ENCODE data around the gene CDC42EP2. TPM values are rescaled to one million over a fixed set of nuclear protein-coding genes. Genes with fewer than 3 reads are reported as not detected.
"Not testable (repeated sequence)": the region's sequence is repeated elsewhere in the genome, so short reads cannot be mapped to it uniquely, and the experiment has no call there.

The CDC42EP2 gene
- total RNA-seq, 1 donor from 2014 or later, result 14.0 TPM

GRCh38 chr11:65315204-65315865 is 669 bp downstream of the CDC42EP2 start:
- DNase-seq, result peak; percentile 90
- intact Hi-C loops (cut with DNase I), result loop anchor here (2.0 kb wide), 1 partner anchor 41 kb away; no protein-coding TSS in a partner anchor
- ATAC-seq (ENCODE audit: poor library complexity), result peak; percentile 71

DNA sequence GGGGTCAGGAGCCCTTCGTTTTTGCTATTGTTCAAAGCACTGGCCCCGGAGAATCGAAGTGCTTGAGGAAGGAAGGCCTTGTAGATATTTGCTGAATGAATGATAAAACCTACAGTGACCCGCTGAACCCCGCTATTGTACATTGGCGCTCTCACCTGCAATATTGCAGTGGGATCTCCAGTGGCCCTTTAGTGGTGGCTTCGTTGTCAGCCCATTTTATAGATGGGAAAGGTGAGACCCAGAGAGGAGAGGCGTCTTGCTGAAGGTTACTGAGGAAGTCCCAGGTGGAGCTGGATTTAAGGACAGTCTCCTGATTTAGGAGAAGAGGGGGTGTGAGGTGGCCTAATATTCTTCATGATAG is 1.2 kb downstream of the CDC42EP2 start:
- DNase-seq (no peak), ATAC-seq (ENCODE audit: poor library complexity) (no peak)
- intact Hi-C loops (cut with DNase I), result loop anchor here (2.0 kb wide), 1 partner anchor 41 kb away; no protein-coding TSS in a partner anchor

DNA sequence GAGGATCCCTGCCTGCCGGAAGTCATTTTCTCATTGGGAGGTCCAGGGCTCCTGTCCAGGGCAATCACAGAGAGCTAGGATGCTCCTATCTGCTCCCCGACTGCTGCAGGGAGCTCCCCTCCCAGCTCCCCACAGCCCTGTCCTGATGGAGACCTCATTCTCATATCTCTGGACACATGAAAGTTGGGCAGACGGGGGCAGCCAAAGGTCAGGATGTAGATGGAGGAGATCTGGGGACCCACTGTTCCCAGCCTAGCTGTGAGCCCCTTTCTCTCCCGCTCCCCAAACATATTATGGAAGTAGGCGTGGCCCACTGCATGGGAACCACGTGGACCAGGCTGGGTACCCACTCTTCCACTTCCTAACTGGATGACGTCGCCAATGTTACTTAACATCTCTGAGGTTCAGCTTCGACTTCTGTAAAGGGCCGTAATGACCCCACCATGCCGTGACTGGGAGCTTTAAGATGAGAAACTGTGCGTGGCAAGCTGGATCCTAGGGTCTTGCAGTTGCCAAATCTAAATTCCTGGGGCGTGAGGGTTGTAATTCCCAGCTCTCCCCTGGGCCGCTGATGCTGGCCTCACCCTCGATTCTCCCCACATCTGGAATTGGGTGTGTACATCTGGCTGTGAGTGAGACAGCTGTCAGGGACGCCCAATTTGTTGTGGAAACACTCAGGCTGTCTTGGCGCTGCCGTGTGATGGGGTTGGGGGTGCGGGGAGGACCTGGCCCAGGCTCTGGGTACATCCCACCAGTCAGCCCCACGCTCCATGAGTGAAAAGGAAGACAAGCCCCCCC is 1.8 kb downstream of the CDC42EP2 start:
- DNase-seq (peak; percentile 76), ATAC-seq (ENCODE audit: poor library complexity) (peak; percentile 19)
- intact Hi-C loops (cut with DNase I), result no loop called here

GRCh38 chr11:65317025-65317786 is 2.5 kb downstream of the CDC42EP2 start:
- intact Hi-C loops (cut with DNase I), result no loop called here
- DNase-seq, result peak; percentile 85
- peak; percentile 8 for ATAC-seq (ENCODE audit: poor library complexity)

DNA sequence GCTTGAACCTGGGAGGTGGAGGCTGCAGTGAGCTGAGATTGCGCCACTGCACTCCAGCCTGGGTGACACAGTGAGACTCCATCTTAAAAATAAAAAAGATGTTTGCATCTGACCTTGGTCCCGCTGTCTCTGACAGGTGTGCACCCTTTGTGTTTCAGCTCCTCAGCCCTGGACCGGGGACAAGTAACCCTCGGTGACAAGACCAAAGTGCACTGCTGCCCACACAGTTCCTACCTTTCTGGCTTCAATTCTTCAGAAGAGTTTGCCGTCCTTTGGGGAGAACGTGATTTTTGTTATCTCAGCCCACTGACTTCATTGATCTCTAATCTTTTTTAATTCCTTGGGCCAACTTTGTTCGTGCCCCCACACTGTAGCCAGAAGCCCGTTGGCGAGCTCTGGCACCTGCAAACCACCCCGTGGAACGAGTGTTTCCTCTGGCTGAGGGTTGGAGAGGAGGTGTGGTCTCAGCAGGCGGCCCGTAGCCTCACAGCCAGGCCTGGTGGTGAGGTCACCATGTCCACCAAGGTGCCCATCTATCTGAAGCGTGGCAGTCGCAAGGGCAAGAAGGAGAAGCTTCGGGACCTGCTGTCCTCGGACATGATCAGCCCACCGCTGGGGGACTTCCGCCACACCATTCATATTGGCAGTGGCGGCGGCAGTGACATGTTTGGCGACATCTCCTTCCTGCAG is 5.9 kb downstream of the CDC42EP2 start:
- ATAC-seq (ENCODE audit: poor library complexity) (no peak), DNase-seq (no peak)
- intact Hi-C loops (cut with DNase I), result no loop called here

GRCh38 chr11:65321076-65321475 is 6.4 kb downstream of the CDC42EP2 start:
- ATAC-seq (ENCODE audit: poor library complexity) (no peak), DNase-seq (no peak)
- intact Hi-C loops (cut with DNase I), result no loop called here

DNA sequence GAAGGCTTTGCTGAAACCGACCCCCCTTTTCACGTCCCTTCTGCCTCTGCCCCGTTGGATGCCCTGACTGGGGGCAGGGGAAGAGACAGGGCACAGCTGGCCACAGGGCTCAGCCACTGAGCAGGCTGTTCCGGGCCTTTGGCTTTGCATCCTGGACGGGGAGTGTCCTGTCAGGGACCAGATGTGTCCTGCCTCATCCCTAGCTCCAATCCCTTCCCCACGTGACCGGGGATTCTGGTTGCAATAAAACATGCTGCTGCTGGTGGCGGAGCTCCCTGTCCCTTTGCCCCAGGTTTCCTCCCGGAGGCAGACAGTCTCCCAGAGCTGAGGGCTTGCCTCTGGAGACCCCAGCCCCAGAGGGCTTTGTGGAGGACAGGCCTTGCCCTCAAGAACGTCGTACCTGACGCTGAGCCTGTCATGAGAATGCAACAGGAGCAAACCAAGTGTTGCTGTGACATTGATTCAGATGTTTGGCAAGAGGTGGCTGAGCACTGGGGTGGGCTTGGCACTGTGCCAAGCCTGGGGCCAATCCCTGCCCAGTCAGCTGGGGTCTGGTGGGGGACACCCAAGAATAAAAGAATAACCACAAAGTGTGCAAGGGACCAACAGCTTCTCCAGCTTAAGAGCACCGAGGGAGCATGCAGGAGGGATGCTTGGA is 7.3 kb downstream of the CDC42EP2 start:
- DNase-seq, result no peak
- intact Hi-C loops (cut with DNase I), result no loop called here
- ATAC-seq (ENCODE audit: poor library complexity), result no peak

DNA sequence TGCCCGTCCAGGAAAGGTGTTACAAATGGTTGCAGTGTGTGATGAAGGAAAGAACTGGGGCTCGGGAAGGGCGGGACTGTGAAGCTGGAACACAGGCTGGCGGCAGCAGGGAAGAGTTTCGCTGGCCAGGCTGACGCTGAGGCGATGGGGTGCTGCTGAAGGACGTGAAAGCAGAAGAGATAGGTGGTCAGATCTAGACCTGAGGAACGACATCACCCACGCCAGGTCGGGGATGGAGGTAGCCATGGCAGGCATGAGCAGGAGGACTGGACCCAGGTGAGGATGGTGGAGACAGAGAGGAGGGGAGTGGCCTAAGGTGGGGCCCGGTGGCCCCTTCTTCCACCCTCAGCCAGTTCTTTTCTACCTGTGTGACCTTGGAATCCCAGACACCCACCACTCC is 9.1 kb downstream of the CDC42EP2 start:
- DNase-seq (no peak), ATAC-seq (ENCODE audit: poor library complexity) (peak; percentile 13)
- intact Hi-C loops (cut with DNase I), result no loop called here

DNA sequence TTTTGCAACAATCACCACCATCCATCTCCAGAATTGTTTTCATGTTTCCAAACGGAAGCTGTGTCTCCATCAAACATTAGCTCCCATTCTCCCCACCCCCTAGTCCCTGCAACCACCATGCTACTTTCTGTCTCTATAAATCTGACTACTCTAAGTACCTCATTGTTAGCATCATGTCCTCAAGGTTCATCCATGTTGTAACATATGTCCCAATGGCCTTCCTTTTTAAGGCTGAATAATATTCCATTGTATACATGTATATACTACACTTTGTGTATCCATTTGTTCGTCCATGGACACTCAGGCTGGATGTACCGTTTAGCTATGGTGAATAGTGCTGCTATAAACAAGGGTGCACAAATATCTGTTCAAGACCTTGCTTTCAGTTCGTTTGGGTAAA is 10.8 kb downstream of the CDC42EP2 start:
- no peak for ATAC-seq (ENCODE audit: poor library complexity)
- intact Hi-C loops (cut with DNase I), result no loop called here
- DNase-seq, result no peak

GRCh38 chr11:65327021-65327420 is 12.4 kb downstream of the CDC42EP2 start:
- ATAC-seq (ENCODE audit: poor library complexity) (no peak), DNase-seq (no peak)
- intact Hi-C loops (cut with DNase I), result no loop called here

GRCh38 chr11:65329478-65329877 is 14.8 kb downstream of the CDC42EP2 start:
- ATAC-seq (ENCODE audit: poor library complexity), result no peak
- intact Hi-C loops (cut with DNase I), result no loop called here
- DNase-seq, result no peak

DNA sequence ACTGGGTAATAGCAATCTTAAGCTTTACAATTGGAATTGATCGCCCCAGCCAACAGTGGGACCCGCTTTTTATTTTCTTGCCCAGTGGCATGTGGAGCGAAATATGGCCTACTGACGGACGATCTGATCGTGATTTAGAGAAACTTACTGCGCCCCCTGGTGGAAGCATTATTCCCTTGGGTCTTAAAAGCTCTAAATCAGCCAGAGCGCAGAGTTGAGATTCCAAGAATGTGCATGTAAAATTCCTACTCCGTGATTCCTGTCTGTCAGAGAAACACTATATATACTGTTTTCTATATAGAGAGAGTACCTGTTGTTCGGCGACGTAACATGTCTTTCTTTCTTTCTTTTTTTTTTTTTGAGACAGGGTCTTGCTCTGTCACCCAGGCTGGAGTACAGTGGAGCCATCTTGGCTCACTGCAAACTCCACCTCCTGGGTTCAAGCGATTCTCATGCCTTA is 15.3 kb downstream of the CDC42EP2 start:
- peak; percentile 41 for ATAC-seq (ENCODE audit: poor library complexity)
- intact Hi-C loops (cut with DNase I), result no loop called here
- peak; percentile 72 for DNase-seq

DNA sequence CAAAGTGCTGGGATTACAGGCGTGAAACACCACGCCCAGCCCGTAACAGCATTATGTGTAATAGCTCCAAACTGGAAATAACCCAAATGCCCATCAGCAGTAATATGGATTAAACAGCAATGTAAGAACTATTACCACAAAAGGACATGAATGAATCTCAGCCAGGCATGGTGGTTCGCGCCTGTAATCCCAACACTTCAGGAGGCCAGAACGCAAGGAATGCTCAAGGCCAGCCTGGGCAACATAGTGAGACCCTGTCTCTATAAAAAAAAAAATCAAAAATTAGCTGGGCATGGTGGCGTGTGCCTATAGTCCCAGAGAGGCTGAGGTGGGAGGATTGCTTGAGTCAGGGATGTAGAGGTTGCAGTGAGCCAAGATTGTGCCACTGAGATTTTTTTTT is 15.9 kb downstream of the CDC42EP2 start:
- intact Hi-C loops (cut with DNase I), result no loop called here
- ATAC-seq (ENCODE audit: poor library complexity), result no peak
- DNase-seq, result no peak

DNA sequence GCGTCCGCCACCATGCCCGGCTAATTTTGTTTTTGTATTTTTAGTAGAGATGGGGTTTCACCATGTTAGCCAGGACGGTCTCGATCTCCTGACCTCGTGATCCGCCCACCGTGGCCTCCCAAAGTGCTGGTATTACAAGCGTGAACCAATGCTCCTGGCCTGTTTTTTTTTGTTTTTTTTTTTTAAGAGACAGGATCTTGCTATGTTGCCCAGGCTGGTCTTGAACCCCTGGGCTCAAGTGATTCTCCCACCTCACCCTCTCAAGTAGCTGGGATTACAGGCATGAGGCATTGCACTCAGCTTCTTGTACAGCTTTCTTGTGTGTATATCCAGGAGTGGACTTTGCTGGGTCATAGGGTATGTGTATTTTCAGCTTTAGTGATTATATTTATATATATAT is 17.9 kb downstream of the CDC42EP2 start:
- ATAC-seq (ENCODE audit: poor library complexity); intact Hi-C loops (cut with DNase I): not testable (repeated sequence)
- peak; percentile 24 for DNase-seq

GRCh38 chr11:65334696-65335295 is 20.1 kb downstream of the CDC42EP2 start:
- no peak for DNase-seq
- intact Hi-C loops (cut with DNase I), result no loop called here
- ATAC-seq (ENCODE audit: poor library complexity), result no peak

- ATAC-seq (ENCODE audit: poor library complexity) (no peak), DNase-seq (no peak)
- intact Hi-C loops (cut with DNase I), result no loop called here
These were observed 24.0 kb downstream of the CDC42EP2 start for GRCh38 chr11:65338676-65339075.

DNA sequence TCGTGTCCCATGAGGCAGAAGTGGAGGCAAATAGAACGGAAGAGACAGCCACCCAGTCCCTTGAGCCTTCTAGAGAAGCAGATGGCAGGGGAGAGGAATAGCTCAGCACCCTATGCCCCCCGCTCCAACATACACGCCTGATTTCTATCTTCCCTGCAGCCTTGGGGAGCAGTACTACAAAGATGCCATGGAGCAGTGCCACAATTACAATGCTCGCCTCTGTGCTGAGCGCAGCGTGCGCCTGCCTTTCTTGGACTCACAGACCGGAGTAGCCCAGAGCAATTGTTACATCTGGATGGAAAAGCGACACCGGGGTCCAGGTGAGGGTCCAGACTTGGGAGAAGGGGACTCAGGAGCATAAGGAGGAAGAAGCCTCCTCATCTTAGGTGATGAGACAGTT is 25.6 kb downstream of the CDC42EP2 start:
- intact Hi-C loops (cut with DNase I), result no loop called here
- DNase-seq (no peak), ATAC-seq (ENCODE audit: poor library complexity) (no peak)

GRCh38 chr11:65341856-65342255 is 27.2 kb downstream of the CDC42EP2 start:
- intact Hi-C loops (cut with DNase I), result no loop called here
- DNase-seq (no peak), ATAC-seq (ENCODE audit: poor library complexity) (no peak)

Measured in Right ventricle myocardium superior (tissue), 1 donor.